NCI-H82 (cell line): ENCODE measurements around the gene OR52A1.

Source experiments
- DNase-seq: peaks from one replicate; lab custom pipeline; 2025; lab: John Stamatoyannopoulos, UW

The OR52A1 gene

GRCh38 chr11:5131584-5132335, 22.8 kb downstream of the OR52A1 start:
- no peak for DNase-seq

- DNase-seq = no peak
Measured at GRCh38 chr11:5129457-5129877, 25.1 kb downstream of the OR52A1 start.

- DNase-seq = no peak
Measured at GRCh38 chr11:5124891-5125620, 29.5 kb downstream of the OR52A1 start.

GRCh38 chr11:5123802-5124521, 30.6 kb downstream of the OR52A1 start:
- DNase-seq = peak; percentile 69

- DNase-seq = no peak
Measured at GRCh38 chr11:5118893-5119292, 35.7 kb downstream of the OR52A1 start.

GRCh38 chr11:5117588-5117987, 37.0 kb downstream of the OR52A1 start:
- DNase-seq = no peak

- DNase-seq = no peak
Measured at GRCh38 chr11:5115339-5115738, 39.2 kb downstream of the OR52A1 start.

GRCh38 chr11:5107285-5107684, 47.3 kb downstream of the OR52A1 start:
- DNase-seq = no peak

- no peak for DNase-seq
Measured at GRCh38 chr11:5103066-5103465, 51.5 kb downstream of the OR52A1 start.

- no peak for DNase-seq
Measured at GRCh38 chr11:5102246-5102645, 52.3 kb downstream of the OR52A1 start.

- DNase-seq = no peak
Measured at GRCh38 chr11:5096011-5096410, 58.5 kb downstream of the OR52A1 start.
